Measurements from ENCODE around the gene COLEC12.
A peak's percentile ranks its signal among the peaks of the same experiment; 100 is the strongest.

Gene COLEC12

GRCh38 chr18:267688-268552 lies 232.6 kb downstream of the COLEC12 start, which contains the start of gene THOC1:
THOC1 (minus strand) TSS chr18:268047; CDS start chr18:268019, 28 bp downstream.
- DNase-seq = peak; percentile 98

GRCh38 chr18:267380-267687 lies 233.2 kb downstream of the COLEC12 start:
- no peak for DNase-seq
